ENCODE results near the gene TAAR1. TPM values are rescaled to one million over a fixed set of nuclear protein-coding genes. Genes with fewer than 3 reads are reported as not detected.
"Not testable (repeated sequence)": the region's sequence is repeated elsewhere in the genome, so short reads cannot be mapped to it uniquely, and the experiment has no call there.

The TAAR1 gene
- total RNA-seq, 2 experiments from 2014 or later = not detected

DNA sequence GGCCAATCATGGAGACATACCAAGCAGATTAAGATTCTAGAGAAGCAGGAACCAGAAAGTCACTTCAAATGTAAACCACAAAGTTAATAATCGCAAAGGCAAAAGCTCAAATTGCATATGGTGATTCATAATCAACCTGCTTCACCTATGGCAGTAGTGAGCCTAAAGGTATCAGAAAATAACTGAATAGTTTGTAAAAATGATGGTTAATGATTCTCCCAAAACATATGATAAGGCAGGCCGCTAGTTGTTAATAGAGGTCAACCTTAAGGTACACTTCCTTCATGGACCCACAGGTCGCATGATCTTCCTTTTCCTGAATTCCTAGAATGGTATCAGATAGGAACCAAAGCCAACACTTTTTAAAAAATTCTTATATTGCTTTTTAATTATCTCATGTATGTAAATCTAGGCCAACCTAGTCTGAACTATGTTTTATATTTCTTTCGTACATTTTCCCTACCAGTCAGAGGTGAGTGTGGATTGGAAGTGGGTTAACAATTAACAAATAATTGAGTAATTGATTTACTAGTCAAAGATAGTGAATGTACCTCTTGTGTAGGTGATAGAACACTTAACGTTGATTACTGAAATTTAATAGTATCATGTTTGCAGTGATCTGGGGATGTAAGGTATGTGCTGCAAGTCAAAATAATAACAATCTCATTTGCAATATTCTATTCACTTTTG lies 51.3 kb downstream of the TAAR1 start:
- no peak overlapping the region for H3K4me3 Mint-ChIP-seq
- no peak overlapping the region for H3K27ac Mint-ChIP-seq
- H3K4me1 Mint-ChIP-seq = peaks cover 4% of the 10 kb centered on the region
- no peak for DNase-seq
- no peak for ATAC-seq
- no peaks in the 10 kb centered on the region for H3K36me3 Mint-ChIP-seq
- H3K27me3 Mint-ChIP-seq = peaks cover 7% of the 10 kb centered on the region
- CTCF ChIA-PET = no interaction called here
- H3K9me3 Mint-ChIP-seq (ENCODE audit: low read depth) = no peaks in the 10 kb centered on the region

DNA sequence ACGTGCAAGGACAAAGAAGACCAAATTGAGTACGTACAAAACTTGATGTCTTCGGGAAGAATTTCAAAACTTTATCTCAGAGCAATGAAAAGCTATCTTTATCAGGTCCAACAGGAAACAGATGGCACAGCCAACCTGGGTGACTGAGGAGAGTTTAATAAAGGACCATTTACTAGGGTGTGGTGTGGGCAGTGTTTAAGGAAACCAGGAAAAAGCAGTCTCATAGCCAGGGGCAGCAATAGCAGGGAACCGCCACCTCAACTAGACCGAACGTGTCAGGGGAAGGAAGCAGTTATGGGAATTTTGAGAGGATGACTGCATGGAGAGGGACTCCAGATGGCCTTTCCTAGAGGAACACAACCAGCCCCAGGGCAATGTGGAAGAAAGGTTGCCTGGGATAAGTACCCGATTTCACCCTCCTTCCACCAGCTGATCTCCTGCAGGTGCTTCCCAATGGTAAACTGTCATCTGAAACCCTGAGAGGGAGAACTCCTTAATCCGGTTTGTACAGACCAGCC lies 54.3 kb downstream of the TAAR1 start:
- H3K27me3 Mint-ChIP-seq = peaks cover 11% of the 10 kb centered on the region
- H3K9me3 Mint-ChIP-seq (ENCODE audit: low read depth) = no peaks in the 10 kb centered on the region
- no peak for DNase-seq
- no peaks in the 10 kb centered on the region for H3K36me3 Mint-ChIP-seq
- no peak overlapping the region for H3K4me3 Mint-ChIP-seq
- CTCF ChIA-PET = no interaction called here
- no peak for ATAC-seq
- no peak overlapping the region for H3K27ac Mint-ChIP-seq
- H3K4me1 Mint-ChIP-seq = no peaks in the 10 kb centered on the region

DNA sequence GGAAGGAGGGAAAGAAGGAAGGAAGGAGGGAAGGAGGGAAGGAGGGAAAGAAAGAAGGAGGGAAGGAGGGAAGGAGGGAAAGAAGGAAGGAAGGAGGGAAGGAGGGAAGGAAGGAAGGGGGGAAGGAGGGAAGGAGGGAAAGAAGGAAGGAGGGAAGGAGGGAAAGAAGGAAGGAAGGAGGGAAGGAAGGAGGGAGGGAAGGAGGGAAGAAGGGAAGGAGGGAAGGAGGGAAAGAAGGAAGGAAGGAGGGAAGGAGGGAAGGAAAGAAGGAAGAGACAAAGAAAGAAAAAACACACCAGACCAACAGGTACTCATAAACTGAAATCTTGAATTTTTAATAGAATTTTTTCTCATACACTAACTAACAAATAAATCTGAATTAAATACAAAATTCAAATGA lies 58.1 kb downstream of the TAAR1 start:
- not testable (repeated sequence) for H3K4me3 Mint-ChIP-seq; DNase-seq; H3K9me3 Mint-ChIP-seq (ENCODE audit: low read depth); H3K4me1 Mint-ChIP-seq; ATAC-seq; H3K36me3 Mint-ChIP-seq; H3K27ac Mint-ChIP-seq
- CTCF ChIA-PET = interaction anchor here (1.2 kb wide), 1 partner anchor 30 kb away, joined by 3 read pairs; no protein-coding TSS in a partner anchor
- peaks cover 22% of the 10 kb centered on the region for H3K27me3 Mint-ChIP-seq

DNA sequence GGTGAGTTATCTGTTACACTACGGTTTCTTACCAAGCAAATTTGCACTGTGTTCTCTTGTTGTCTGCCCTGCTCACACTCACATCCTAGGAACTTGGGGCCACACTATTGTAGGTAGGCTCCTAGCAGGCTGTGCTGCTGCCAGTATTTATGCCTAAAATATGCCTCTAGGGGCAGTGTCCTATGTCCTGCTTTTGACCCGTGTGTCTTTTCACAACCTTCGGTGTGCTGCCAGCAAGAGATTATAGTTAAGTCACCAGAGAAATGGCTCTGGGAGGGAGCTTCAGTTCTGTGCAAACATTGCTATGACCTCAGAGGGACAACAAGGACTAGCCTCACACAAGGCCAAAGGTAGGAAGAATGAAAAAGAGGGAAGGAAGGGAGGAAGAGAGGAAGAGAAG lies 60.5 kb downstream of the TAAR1 start:
- no peaks in the 10 kb centered on the region for H3K4me1 Mint-ChIP-seq
- no peak overlapping the region for H3K27ac Mint-ChIP-seq
- peaks cover 15% of the 10 kb centered on the region for H3K27me3 Mint-ChIP-seq
- ATAC-seq = peak; percentile 47
- DNase-seq = no peak
- CTCF ChIA-PET = interaction anchor here (1.1 kb wide), 1 partner anchor 18 kb away, joined by 3 read pairs; no protein-coding TSS in a partner anchor
- H3K36me3 Mint-ChIP-seq = no peaks in the 10 kb centered on the region
- H3K4me3 Mint-ChIP-seq = no peak overlapping the region
- no peaks in the 10 kb centered on the region for H3K9me3 Mint-ChIP-seq (ENCODE audit: low read depth)

DNA sequence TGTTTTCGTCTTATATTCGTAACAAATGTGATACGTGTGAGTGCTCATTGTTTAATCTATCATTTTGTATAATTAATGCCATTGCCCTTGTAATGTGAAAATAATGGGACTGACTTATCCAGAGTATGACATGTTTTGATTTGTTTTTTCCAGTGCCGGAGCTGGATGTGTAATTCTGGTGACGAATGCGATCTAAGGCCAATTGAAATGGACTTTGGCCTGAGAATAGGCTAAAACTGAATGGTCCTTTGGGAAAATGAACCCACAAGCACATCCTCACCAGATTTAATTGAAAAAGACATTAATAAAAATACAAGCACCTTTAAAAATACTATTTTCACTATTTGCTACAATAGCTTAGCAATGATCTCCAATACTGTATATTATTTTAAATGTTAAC lies 62.8 kb downstream of the TAAR1 start:
- Mint-ChIP-seq H3K9me3 (ENCODE audit: low read depth) (no peaks in the 10 kb centered on the region), H3K27me3 (peaks cover 20% of the 10 kb centered on the region), H3K4me1 (no peaks in the 10 kb centered on the region), H3K4me3 (no peak overlapping the region), H3K36me3 (no peaks in the 10 kb centered on the region), H3K27ac (no peak overlapping the region)
- CTCF ChIA-PET = interaction anchor here (1.1 kb wide), 1 partner anchor 20 kb away, joined by 3 read pairs; no protein-coding TSS in a partner anchor
- ATAC-seq = no peak
- no peak for DNase-seq

Other genes starting within 250 kb of the TAAR1 start
- 10 to 100 TPM; 17.2 to 19.5 TPM for gene STX7, start 146.1 kb downstream of the TAAR1 start, total RNA-seq
- not detected for gene TAAR9, start 120.9 kb downstream of the TAAR1 start, total RNA-seq
- gene TAAR8, start 106.5 kb downstream of the TAAR1 start, total RNA-seq = not detected
- not detected for gene TAAR6, start 88.9 kb downstream of the TAAR1 start, total RNA-seq
- gene TAAR5, start 69.4 kb downstream of the TAAR1 start, total RNA-seq = not detected
- not detected for gene TAAR2, start 34.9 kb downstream of the TAAR1 start, total RNA-seq
- gene VNN1, start 54.9 kb upstream of the TAAR1 start, total RNA-seq = not detected
- 10 to 100 TPM; 12.6 to 16.2 TPM for gene VNN2, start 98.7 kb upstream of the TAAR1 start, total RNA-seq
- 1 to 10 TPM; 6.4 to 7.8 TPM for gene SLC18B1, start 139.5 kb upstream of the TAAR1 start, total RNA-seq
- 1,000 to 10,000 TPM; 1,017 to 1,085 TPM for gene RPS12, start 155.4 kb upstream of the TAAR1 start, total RNA-seq